RPMI8226 (cell line): ENCODE data around the gene MAS1L.
A peak's percentile ranks its signal among the peaks of the same experiment; 100 is the strongest.
"Not testable (repeated sequence)": the region's sequence is repeated elsewhere in the genome, so short reads cannot be mapped to it uniquely, and the experiment has no call there.

Source experiments
- DNase-seq: peaks from one replicate; pipeline ENCODE4 v3.0.0-alpha.2; 2015

MAS1L gene

DNA sequence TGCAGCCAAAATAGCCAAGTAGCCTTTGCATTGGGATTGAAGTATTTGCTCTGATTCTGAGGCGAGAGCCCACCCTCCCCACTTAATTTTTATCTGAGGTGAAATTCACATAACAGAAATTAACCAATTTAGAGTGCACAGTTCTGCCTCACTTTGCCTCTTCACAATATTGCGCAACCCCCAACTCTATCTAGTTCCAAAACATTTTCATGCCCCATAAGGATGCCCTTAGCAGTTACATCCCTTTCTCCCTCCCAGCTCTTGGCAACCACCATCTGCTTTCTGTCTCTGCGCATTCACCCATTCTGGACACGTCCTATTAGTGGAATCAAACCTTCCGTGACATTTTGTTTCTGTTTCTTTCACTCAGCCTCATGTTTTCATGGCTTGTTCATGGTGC, 9.0 kb downstream of the MAS1L start:
- DNase-seq, result no peak

DNA sequence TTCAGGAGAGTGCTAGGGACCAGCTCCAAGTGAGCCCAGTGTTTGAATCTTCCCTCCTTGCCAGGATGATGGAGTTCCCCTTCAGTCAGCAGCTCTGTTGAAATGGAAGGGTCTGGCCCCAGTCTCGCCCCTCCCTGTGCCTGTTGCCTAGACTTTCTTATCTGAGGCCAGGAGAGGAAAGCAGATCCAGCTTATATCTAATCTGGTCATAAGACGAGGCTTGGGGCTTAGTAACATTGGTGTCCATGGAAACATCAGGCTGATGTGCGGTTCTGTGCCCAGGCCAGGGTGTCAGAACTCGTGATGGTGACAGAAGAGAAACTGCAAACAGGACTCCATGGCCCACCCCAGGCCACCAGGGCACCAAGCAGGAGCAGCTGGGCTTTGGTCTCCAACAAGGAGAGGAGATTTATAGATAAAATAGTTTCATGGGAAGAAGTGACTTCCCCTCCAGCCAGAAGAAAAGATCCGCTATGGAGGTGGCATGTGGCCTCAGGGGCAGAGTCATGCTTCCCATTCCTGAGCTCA, 9.8 kb downstream of the MAS1L start:
- DNase-seq, result no peak

GRCh38 chr6:29474996-29475395, 12.8 kb downstream of the MAS1L start:
- DNase-seq, result no peak

DNA sequence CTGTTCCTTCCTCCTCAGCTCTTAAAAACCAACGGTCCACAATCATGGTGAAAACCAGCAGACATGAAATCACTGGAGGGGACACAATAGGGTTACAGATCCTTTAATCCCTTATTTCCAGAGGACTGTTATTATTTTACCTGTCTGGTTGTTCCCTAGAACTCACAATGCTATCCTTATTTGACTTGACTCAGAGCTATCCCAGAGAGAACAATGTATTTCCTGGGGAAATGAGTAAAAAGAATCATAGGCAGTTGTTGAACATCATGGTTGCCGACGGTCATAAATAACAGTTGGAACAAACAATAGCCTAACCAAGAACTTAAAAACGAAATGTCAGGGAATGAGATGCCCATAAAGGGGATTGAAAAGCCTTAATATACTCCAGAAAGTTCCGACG, 21.5 kb downstream of the MAS1L start:
- DNase-seq, result no peak

GRCh38 chr6:29465801-29466200, 22.0 kb downstream of the MAS1L start:
- no peak for DNase-seq

DNA sequence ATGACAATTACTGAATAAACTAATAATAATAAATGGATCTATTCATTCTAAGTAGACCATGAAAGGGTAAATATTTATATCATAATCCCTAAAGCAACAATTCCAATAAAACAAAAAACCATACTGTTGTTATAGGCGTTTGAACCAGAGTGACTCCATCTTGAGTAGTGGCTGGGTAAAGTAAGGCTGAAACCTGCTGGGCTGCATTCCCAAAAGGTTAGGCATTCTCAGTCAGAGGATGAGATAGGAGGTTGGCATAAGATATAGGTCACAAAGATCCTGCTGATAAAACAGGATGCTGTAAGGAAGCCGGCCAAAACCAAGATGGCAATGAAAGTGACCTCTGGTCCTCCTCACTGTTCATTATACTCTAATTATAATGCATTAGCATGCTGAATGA, 22.5 kb downstream of the MAS1L start:
- DNase-seq, result no peak

DNA sequence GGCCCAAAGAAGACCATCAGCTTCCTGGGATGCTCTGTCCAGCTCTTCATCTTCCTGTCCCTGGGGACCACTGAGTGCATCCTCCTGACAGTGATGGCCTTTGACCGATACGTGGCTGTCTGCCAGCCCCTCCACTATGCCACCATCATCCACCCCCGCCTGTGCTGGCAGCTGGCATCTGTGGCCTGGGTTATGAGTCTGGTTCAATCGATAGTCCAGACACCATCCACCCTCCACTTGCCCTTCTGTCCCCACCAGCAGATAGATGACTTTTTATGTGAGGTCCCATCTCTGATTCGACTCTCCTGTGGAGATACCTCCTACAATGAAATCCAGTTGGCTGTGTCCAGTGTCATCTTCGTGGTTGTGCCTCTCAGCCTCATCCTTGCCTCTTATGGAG, 25.7 kb downstream of the MAS1L start:
- no peak for DNase-seq

- no peak for DNase-seq
Measured at GRCh38 chr6:29461021-29461814, 26.5 kb downstream of the MAS1L start.

DNA sequence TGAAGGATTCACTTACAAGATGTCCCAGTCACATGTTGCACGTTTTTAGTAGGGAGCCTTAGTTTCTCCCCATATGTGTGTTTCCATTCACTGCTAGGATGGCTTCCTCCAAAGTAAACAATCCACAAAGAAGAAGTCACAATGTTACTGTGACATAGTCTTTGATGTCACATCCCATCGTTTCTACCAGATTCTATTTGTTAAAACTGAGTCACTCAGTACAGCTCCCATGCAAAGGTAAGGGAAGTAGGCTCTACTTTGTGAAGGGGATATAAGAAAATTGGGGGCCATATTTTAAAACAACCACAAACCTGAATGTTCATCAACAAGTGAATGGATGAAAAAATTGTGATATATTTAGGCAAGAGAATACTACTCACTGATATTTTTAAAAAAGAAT, 30.8 kb downstream of the MAS1L start, which contains the start of the genes OR11A1 and OR2H1:
Gene OR11A1, minus strand, starts transcription at position 101 of the 400 bp plus-strand sequence. CDS start 29,430 bp downstream, outside the sequence.
Gene OR2H1, plus strand, starts transcription at position 185 of the 400 bp plus-strand sequence. CDS start 4,615 bp downstream, outside the sequence.
- no peak for DNase-seq

DNA sequence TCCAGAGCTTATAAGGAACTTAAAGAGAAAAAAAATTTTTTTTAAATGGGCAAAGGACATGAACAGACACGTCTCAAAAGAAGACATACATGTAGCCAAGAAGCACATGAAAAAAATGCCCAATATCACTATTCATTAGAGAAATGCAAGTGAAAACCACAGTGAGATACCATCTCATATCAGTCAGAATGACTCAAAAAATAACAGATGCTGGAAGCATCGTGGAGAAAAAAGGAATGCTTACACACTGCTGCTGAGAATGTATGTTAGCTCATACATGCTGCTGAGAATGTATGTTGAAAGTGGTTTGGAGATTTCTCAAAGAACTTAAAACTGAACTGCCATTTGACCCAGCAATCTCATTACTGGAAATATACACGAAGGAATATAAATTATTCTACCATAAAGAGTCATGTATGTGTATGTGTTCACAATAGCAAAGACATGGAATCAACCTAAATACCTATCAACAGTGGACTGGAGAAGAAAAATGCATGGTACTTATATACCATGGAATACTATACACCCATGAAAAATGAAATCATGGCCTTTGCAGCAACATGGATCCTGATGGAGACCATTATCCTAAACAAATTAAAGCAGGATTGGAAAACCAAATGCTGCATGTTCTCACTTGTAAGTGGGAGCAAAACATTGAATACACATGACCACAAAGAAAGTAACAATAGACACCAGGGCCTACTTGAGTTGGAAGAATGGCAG, 36.1 kb downstream of the MAS1L start:
- no peak for DNase-seq

DNA sequence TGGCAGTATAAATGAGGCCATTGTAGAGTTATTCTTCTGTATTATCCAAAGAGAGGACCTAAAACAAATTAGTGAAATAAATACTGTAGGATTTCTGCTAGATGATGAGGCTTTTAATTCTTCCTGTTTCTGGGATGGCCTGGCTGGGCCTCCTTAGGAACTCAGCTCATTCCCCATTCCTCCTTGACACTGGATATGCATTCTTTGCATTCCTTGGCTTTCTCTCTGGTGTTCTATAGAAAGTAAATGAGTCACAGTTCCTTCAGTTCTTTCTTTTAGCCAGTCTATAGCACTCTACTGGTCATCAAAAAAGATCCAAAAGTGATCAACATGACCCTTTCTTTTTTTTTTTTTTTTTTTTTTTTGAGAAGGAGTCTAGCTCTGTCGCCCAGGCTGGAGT, 40.1 kb downstream of the MAS1L start:
- no peak for DNase-seq

DNA sequence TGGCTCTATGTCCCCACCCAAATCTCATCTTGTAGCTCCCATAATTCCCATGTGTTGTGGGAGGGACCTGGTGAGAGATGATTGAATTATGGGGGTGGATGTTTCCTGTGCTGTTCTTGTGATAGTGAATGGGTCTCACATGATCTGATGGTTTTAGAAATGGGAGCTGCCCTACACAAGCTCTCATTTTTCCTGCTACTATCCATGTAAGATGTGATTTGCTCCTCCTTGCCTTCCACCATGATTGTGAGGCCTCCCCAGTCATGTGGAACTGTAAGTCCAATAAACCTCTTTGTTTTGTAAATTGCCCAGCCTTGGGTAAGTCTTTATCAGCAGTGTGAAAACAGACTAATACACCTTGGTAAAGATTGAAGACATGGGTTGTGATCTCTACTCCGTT, 43.7 kb downstream of the MAS1L start:
- not testable (repeated sequence) for DNase-seq

GRCh38 chr6:29442719-29443118, 45.0 kb downstream of the MAS1L start:
- no peak for DNase-seq

GRCh38 chr6:29439006-29439405, 48.8 kb downstream of the MAS1L start, which contains the start of gene OR10C1:
Gene OR10C1, plus strand, starts transcription at chr6:29439306. Its CDS starts 710 bp downstream, at chr6:29440016.
- DNase-seq, result no peak

- peak; percentile 69 for DNase-seq
Measured at GRCh38 chr6:29436730-29437129, 51.0 kb downstream of the MAS1L start.
